ENCODE measurements around the gene CSMD2. TPM values are rescaled to one million over a fixed set of nuclear protein-coding genes. Genes with fewer than 3 reads are reported as not detected.

The CSMD2 gene
- total RNA-seq, 1 donor from 2014 or later, result 0.27 TPM

DNA sequence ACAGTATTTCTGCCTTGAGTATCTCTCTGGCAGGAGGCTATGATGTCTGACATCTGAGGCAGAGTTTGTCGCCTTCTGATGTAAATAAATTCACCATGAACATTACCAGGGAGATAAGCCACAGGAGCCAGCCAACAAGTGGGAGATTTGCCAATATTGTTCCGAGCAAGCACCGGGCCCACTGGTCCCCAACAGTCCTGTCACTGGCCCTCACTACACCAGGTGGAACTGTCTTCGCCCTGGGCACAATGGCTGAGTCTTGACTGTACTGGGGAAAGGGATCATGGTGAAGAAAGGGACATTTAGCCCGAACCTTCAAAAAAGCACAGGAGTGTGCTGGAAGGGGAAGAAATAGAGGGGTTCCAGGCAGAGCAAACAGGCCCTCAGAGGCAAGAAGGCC is 243.7 kb downstream of the CSMD2 start:
- Mint-ChIP-seq H3K27ac (ENCODE audit: unreplicated experiment) (no peak overlapping the region), H3K4me3 (ENCODE audit: unreplicated experiment) (no peak overlapping the region), H3K9me3 (ENCODE audit: unreplicated experiment) (no peaks in the 10 kb centered on the region), H3K4me1 (ENCODE audit: low read depth, unreplicated experiment) (no peaks in the 10 kb centered on the region), H3K36me3 (ENCODE audit: unreplicated experiment) (no peaks in the 10 kb centered on the region), H3K27me3 (ENCODE audit: unreplicated experiment) (no peaks in the 10 kb centered on the region)
- DNase-seq, result no peak
- TF ChIP-seq, protein P1, sequence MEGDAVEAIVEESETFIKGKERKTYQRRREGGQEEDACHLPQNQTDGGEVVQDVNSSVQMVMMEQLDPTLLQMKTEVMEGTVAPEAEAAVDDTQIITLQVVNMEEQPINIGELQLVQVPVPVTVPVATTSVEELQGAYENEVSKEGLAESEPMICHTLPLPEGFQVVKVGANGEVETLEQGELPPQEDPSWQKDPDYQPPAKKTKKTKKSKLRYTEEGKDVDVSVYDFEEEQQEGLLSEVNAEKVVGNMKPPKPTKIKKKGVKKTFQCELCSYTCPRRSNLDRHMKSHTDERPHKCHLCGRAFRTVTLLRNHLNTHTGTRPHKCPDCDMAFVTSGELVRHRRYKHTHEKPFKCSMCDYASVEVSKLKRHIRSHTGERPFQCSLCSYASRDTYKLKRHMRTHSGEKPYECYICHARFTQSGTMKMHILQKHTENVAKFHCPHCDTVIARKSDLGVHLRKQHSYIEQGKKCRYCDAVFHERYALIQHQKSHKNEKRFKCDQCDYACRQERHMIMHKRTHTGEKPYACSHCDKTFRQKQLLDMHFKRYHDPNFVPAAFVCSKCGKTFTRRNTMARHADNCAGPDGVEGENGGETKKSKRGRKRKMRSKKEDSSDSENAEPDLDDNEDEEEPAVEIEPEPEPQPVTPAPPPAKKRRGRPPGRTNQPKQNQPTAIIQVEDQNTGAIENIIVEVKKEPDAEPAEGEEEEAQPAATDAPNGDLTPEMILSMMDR (IDR thresholded peaks at IDR 0.05; ENCODE audit: partially characterized antibody, unreplicated experiment), result no peak

DNA sequence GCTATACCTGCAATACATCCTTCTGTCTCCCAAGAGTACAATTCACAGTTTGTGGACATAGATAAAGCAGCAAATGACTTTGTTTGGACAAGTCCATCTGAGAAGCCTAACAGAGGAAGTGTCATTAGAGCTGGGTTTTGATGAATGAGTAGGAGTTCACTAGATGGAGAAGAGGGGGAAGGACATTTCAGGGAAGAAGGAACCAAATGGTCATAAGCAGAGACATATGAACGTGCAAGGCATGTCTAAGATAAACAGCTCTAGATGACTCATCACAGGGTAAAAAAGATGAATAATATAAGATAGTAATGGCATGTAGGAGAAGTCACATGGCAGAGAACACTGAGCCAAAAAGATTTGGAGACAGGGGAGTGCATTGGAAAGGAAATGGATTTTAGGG is 246.7 kb downstream of the CSMD2 start:
- Mint-ChIP-seq H3K36me3 (ENCODE audit: unreplicated experiment) (no peaks in the 10 kb centered on the region), H3K4me1 (ENCODE audit: low read depth, unreplicated experiment) (no peaks in the 10 kb centered on the region), H3K9me3 (ENCODE audit: unreplicated experiment) (no peaks in the 10 kb centered on the region), H3K27ac (ENCODE audit: unreplicated experiment) (no peak overlapping the region), H3K4me3 (ENCODE audit: unreplicated experiment) (no peak overlapping the region), H3K27me3 (ENCODE audit: unreplicated experiment) (no peaks in the 10 kb centered on the region)
- no peak for DNase-seq
- TF ChIP-seq, protein P1 (IDR thresholded peaks at IDR 0.05; ENCODE audit: partially characterized antibody, unreplicated experiment), result no peak

DNA sequence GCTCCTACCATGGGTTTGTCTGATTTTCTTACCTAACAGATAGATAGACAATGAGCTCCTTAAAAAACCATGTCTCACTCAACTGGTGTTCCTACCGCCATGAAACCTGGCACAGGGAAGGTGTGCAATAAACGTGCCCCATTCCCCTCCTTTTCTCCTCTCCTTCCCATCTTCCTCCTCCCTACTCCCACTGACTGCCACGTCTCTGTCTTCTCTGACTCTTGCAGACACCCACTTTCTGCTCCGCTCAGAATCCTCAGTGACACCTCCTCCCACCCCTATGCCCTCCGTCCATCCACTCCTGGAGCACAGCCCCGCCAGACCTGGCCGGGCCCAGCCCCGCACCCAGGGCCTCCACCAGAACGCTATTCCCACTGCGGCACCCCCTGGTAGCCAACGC is 248.2 kb downstream of the CSMD2 start:
- no peaks in the 10 kb centered on the region for H3K36me3 Mint-ChIP-seq (ENCODE audit: unreplicated experiment)
- no peaks in the 10 kb centered on the region for H3K9me3 Mint-ChIP-seq (ENCODE audit: unreplicated experiment)
- no peaks in the 10 kb centered on the region for H3K27me3 Mint-ChIP-seq (ENCODE audit: unreplicated experiment)
- H3K27ac Mint-ChIP-seq (ENCODE audit: unreplicated experiment), result no peak overlapping the region
- no peak for DNase-seq
- no peak overlapping the region for H3K4me3 Mint-ChIP-seq (ENCODE audit: unreplicated experiment)
- no peaks in the 10 kb centered on the region for H3K4me1 Mint-ChIP-seq (ENCODE audit: low read depth, unreplicated experiment)
- TF ChIP-seq, protein P1 (IDR thresholded peaks at IDR 0.05; ENCODE audit: partially characterized antibody, unreplicated experiment), result no peak

DNA sequence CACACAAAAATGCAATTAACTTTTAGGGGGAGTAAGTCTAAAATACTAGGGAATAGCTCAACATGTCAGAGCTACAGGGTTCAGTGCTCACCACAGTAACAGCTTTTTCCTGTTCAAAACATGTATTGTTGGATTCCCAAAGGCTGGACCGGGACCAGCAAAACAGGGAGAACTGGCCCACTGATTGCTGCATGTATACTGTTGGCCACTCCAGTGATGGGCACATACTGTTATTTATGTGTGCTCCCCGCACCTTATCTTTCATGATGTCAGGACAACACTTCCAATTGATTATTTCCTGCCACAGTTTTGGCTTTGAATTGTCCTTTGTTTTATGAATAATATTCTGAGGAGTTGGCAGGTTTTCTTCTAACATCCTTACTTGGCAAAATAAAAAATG is 250.5 kb downstream of the CSMD2 start:
- H3K4me1 Mint-ChIP-seq (ENCODE audit: low read depth, unreplicated experiment), result no peaks in the 10 kb centered on the region
- H3K4me3 Mint-ChIP-seq (ENCODE audit: unreplicated experiment), result no peak overlapping the region
- no peaks in the 10 kb centered on the region for H3K27me3 Mint-ChIP-seq (ENCODE audit: unreplicated experiment)

GRCh38 chr1:33908324-33908956 is 256.6 kb downstream of the CSMD2 start:
- Mint-ChIP-seq H3K27me3 (ENCODE audit: unreplicated experiment) (no peaks in the 10 kb centered on the region), H3K4me1 (ENCODE audit: low read depth, unreplicated experiment) (no peaks in the 10 kb centered on the region), H3K36me3 (ENCODE audit: unreplicated experiment) (no peaks in the 10 kb centered on the region), H3K4me3 (ENCODE audit: unreplicated experiment) (no peak overlapping the region), H3K27ac (ENCODE audit: unreplicated experiment) (no peak overlapping the region), H3K9me3 (ENCODE audit: unreplicated experiment) (peaks cover 4% of the 10 kb centered on the region)
- DNase-seq, result no peak
- TF ChIP-seq, protein P1 (IDR thresholded peaks at IDR 0.05; ENCODE audit: partially characterized antibody, unreplicated experiment), result no peak

More for the DNA sequence above, 250.5 kb downstream of the CSMD2 start:
- Mint-ChIP-seq H3K36me3 (ENCODE audit: unreplicated experiment) (no peaks in the 10 kb centered on the region), H3K9me3 (ENCODE audit: unreplicated experiment) (no peaks in the 10 kb centered on the region), H3K27ac (ENCODE audit: unreplicated experiment) (no peak overlapping the region)
- DNase-seq, result no peak
- TF ChIP-seq, protein P1 (IDR thresholded peaks at IDR 0.05; ENCODE audit: partially characterized antibody, unreplicated experiment), result no peak

Data from glutamatergic neuron (in vitro differentiated cells).